SKM-1 (cell line): Measurements from ENCODE around the gene TAOK1.
"Not testable (repeated sequence)": the region's sequence is repeated elsewhere in the genome, so short reads cannot be mapped to it uniquely, and the experiment has no call there.

Source experiments
- DNase-seq: peaks from one replicate; lab custom pipeline; 2025; ENCODE audit not compliant: unreplicated experiment; lab: John Stamatoyannopoulos, UW

TAOK1 gene

DNA sequence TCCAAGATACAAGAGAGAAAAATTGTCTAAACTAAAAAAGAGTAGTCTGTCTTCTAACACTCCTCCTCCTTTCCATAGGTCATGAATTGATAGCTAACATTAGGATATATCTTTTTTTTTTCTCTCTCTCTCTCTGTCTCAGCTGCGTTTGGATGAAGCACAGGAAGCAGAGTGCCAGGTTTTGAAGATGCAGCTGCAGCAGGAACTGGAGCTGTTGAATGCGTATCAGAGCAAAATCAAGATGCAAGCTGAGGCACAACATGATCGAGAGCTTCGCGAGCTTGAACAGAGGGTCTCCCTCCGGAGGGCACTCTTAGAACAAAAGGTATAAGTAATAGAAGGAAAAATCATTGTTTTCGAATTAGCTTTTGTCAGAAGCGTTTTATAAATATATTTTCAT, 143.8 kb downstream of the TAOK1 start:
- DNase-seq, result no peak

GRCh38 chr17:29544066-29544465, 153.9 kb downstream of the TAOK1 start:
- DNase-seq, result no peak

DNA sequence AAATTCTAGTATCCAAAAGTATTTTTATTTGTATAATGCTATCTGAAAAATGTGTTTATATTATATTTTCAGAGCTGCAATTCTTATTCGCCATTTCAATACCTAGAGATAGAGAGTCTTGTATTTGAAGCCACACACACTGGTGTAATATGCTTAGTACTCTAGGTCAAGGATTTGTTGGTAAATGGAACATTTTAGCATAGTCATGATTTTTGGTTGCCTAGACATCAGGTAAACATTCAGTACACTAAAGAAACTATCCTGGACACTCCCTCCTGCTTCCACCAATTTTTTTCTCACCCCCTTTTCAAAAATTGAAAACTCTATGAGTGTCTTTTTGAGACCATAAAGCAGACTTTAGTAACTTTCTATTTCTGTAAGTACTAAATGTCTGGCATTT, 155.9 kb downstream of the TAOK1 start:
- DNase-seq, result no peak

- no peak for DNase-seq
These were observed 156.7 kb downstream of the TAOK1 start for GRCh38 chr17:29546830-29547229.

- no peak for DNase-seq
These were observed 159.2 kb downstream of the TAOK1 start for GRCh38 chr17:29549177-29549923.

DNA sequence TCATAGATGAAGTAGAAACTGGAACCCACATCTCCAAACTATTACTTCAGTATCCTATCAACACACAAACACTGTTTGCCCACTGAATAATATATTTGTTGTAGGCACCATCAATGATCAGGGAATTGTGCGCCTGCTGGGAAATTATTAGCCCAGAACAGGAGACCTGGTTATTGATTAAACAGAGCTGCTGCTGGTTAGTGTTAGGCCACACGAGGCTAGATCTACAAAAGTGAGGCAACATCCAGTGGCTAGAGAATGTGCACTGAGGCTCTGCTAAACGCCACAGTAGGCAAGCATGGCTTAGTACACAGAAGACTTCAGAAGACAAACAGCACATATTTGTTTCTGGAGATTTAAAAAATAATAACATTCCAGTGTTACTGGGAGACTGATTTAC, 165.7 kb downstream of the TAOK1 start:
- DNase-seq, result no peak

- no peak for DNase-seq
These were observed 167.0 kb downstream of the TAOK1 start for GRCh38 chr17:29557085-29557738.

GRCh38 chr17:29557739-29558116, 167.6 kb downstream of the TAOK1 start:
- DNase-seq, result no peak

- DNase-seq, result not testable (repeated sequence)
These were observed 168.0 kb downstream of the TAOK1 start for GRCh38 chr17:29558139-29558538.

GRCh38 chr17:29559640-29560039, 169.5 kb downstream of the TAOK1 start:
- DNase-seq, result no peak

- DNase-seq, result peak; percentile 22
These were observed 170.2 kb downstream of the TAOK1 start for GRCh38 chr17:29560316-29560715.

- DNase-seq, result no peak
These were observed 171.7 kb downstream of the TAOK1 start for GRCh38 chr17:29561554-29562517.

DNA sequence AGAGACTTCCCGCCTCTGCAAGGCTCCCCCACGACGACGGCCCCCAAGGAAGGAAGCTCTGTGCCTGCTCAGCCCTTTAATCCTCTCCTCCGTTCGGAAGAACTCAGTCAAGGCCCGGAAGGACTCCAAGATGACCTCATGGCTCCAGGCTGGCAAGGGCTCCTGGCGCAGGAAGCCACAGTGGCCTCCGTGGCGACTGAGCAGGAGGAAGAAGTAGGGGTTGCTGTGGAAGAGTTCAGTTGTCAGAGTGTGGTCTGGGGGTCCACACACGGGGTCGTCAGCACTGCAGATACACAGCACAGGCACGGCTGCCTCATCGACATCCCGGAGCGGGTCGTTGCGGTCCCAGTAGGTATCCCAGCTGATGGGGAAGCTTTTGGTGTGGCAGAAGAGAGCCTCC, 172.5 kb downstream of the TAOK1 start:
- no peak for DNase-seq

DNA sequence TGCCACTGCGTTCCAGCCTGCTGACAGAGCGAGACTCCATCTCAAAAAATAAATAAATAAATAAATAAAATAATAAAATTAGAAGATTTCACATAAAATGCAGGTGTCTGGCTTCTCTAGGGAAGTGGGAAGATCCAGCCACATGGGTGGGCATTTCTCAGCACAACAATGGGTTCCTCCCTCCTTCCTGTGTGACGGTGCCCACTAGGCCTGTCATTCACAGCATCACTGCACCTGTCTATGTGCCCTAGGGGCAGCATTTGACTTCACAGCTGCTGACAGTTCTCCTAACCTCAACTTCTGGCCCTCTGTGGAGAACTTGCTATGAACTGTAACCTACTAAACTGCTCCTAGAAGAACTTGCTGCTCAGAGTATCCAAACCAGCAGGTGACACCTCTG, 173.7 kb downstream of the TAOK1 start:
- DNase-seq, result no peak

GRCh38 chr17:29565643-29566472, 175.7 kb downstream of the TAOK1 start:
- DNase-seq, result no peak

DNA sequence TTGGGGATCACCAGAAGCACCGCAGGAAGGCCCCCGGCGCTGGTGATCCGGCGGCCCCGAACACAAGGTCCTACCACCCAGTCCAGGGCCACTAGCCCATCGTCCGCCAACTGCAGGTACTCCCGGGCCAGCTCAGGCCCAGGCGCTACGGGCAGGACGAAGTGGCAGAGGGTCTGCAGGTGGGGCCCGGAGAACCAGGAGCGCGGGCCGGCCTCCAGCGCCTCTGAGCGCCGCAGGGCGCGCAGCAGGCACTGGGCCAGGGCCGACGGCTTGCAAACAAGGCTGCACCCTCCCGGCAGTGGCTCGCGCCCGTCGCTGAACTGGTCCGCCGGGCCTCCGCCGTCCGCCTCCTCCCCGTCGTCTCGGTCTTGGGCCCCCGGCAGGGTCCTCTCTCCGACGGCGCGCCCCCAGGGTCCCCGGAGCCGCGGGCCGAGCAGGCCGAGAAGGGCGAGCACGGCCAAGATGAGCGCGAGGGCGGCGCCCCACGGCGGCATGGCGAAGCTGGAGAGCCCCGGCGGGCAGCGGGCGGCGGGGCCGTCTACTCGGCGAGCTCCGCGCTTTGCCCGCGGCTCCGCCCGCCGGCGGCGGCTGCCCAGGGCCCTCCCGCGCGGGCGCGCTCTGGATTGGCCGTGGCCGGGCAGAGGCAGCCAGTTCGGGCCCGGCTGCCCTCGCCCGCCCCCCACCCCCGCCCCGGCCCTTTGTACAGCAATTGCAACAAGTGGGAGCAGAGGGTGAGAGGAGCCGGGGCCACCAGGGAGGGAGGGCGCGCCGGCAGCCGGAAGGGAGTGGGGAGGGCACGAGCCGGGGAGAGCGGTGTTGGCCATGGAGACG, 176.5 kb downstream of the TAOK1 start, which contains the start of gene ABHD15:
Gene ABHD15 (minus strand): TSS at position 565 of the 831 bp plus-strand sequence. CDS start 71 bp downstream, at position 494.
- peak; percentile 53 for DNase-seq

- no peak for DNase-seq
These were observed 177.1 kb downstream of the TAOK1 start for GRCh38 chr17:29567304-29567553.

DNA sequence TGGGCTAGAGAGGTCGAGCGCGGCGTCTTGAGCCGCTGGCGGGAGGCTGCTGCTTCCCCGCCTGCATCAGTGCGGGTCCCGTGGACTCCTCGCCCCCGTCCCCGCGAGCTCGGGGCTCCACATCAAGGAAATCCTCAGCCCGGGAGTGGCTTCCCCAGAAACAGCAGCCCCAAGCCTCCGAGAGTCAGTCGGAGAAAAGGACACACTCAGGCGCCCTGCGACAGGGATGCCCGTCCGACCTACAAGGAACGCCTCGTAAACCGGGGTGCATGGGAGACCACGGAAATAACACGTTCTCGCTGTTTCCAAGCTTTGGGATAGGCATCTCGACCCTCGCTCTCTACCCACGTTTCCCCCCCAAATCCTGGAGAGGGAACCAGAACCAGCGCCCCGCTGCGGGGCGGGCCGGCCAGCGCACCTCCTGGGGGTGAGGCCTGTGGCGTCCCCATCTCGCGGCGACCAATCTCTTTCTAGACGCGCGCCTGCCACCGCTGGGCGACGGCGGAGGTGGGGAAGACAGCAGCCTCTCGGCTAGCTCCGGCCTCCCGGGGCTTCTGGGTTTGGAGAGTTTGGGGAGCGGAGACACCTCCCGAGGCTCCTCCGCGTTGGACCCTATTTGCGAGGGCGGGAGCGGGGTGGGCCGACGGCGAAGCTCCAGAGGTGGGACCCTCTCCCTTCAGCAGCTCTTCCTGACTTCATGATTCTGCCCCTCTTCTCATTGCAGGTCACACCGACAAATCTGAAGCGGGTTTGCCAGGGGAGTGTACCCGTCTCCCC, 177.6 kb downstream of the TAOK1 start:
- peak; percentile 33 for DNase-seq
